ENCODE results near the gene PDE1C. TPM values are rescaled to one million over a fixed set of nuclear protein-coding genes. Genes with fewer than 3 reads are reported as not detected.

Gene PDE1C
- total and polyA plus RNA-seq, 2 experiments from 2014 or later, result 23.5 to 33.8 TPM

GRCh38 chr7:32005577-32005976, 64.6 kb downstream of the PDE1C start:
- no peaks in the 10 kb centered on the region for H3K9me3 ChIP-seq (ENCODE audit: low read depth)
- H3K4me2 ChIP-seq (ENCODE audit: unreplicated experiment), result no peak overlapping the region
- H3K4me1 ChIP-seq (ENCODE audit: insufficient read depth), result peaks cover 5% of the 10 kb centered on the region
- no peaks in the 10 kb centered on the region for H4K20me1 ChIP-seq (ENCODE audit: insufficient read depth)
- H3K9ac ChIP-seq, result no peak overlapping the region
- DNase-seq, result no peak
- no peak overlapping the region for H2AFZ ChIP-seq
- TF ChIP-seq EZH2phosphoT487 (IDR thresholded peaks at IDR 0.05; ENCODE audit: insufficient read depth, low read depth), result no peak
- TF ChIP-seq EZH2 (IDR thresholded peaks at IDR 0.05; ENCODE audit: insufficient read depth, poor library complexity, severe bottlenecking), result no peak
- H3F3A ChIP-seq (ENCODE audit: insufficient read depth), result no peaks in the 10 kb centered on the region
- H3K36me3 ChIP-seq (ENCODE audit: low read depth), result no peaks in the 10 kb centered on the region
- 49 to 51% methylated on average over 2 of the region's 2 CpGs for WGBS, 2 experiments (ENCODE audit: low coverage in 1 of 2, low lambda C conversion rate in 2 of 2, missing lambda C conversion rate in 2 of 2)
- H3K79me2 ChIP-seq (ENCODE audit: insufficient read depth), result peaks cover 12% of the 10 kb centered on the region; the same call in 1 of the 2 replicates
- no peak overlapping the region for H3K4me3 ChIP-seq
- no peaks in the 10 kb centered on the region for H3K27me3 ChIP-seq (replicated peaks; ENCODE audit: insufficient read depth)
- no peak overlapping the region for H3K27ac ChIP-seq
- no peaks in the 10 kb centered on the region for H3K9me2 ChIP-seq (ENCODE audit: insufficient read depth)
- in situ Hi-C loops (cut with MboI), result no loop called here

- WGBS, 2 experiments (ENCODE audit: low coverage in 1 of 2, low lambda C conversion rate in 2 of 2, missing lambda C conversion rate in 2 of 2), result 29 to 38% methylated on average over 4 of the region's 4 CpGs
- H3F3A ChIP-seq (ENCODE audit: insufficient read depth), result no peaks in the 10 kb centered on the region
- in situ Hi-C loops (cut with MboI), result no loop called here
Observed at GRCh38 chr7:32001948-32002347, 68.3 kb downstream of the PDE1C start.

GRCh38 chr7:31997423-31997822, 72.8 kb downstream of the PDE1C start:
- Histone ChIP-seq H2AFZ (no peak overlapping the region), H3K4me2 (ENCODE audit: unreplicated experiment) (no peak overlapping the region), H3K36me3 (ENCODE audit: low read depth) (no peaks in the 10 kb centered on the region), H3F3A (ENCODE audit: insufficient read depth) (no peaks in the 10 kb centered on the region), H3K27me3 (replicated peaks; ENCODE audit: insufficient read depth) (no peaks in the 10 kb centered on the region), H3K9me3 (ENCODE audit: low read depth) (no peaks in the 10 kb centered on the region), H3K4me1 (ENCODE audit: insufficient read depth) (no peaks in the 10 kb centered on the region; the same call in 1 of the 2 replicates), H3K9me2 (ENCODE audit: insufficient read depth) (no peaks in the 10 kb centered on the region), H3K4me3 (no peak overlapping the region), H3K79me2 (ENCODE audit: insufficient read depth) (peaks cover 23% of the 10 kb centered on the region; the same call in 1 of the 2 replicates), H3K9ac (no peak overlapping the region), H4K20me1 (ENCODE audit: insufficient read depth) (no peaks in the 10 kb centered on the region; the same call in 1 of the 2 replicates), H3K27ac (no peak overlapping the region)
- WGBS, 2 experiments (ENCODE audit: low coverage in 1 of 2, low lambda C conversion rate in 2 of 2, missing lambda C conversion rate in 2 of 2), result 24 to 29% methylated on average over 2 of the region's 2 CpGs
- in situ Hi-C loops (cut with MboI), result no loop called here
- DNase-seq, result no peak
- TF ChIP-seq EZH2phosphoT487 (IDR thresholded peaks at IDR 0.05; ENCODE audit: insufficient read depth, low read depth), result no peak
- TF ChIP-seq EZH2 (IDR thresholded peaks at IDR 0.05; ENCODE audit: insufficient read depth, poor library complexity, severe bottlenecking), result no peak

More at GRCh38 chr7:32001948-32002347, 68.3 kb downstream of the PDE1C start:
- Histone ChIP-seq H3K4me2 (ENCODE audit: unreplicated experiment) (no peak overlapping the region), H3K79me2 (ENCODE audit: insufficient read depth) (peaks cover 6% of the 10 kb centered on the region; the same call in 1 of the 2 replicates), H3K4me3 (no peak overlapping the region), H2AFZ (no peak overlapping the region), H3K4me1 (ENCODE audit: insufficient read depth) (peaks cover 5% of the 10 kb centered on the region), H3K36me3 (ENCODE audit: low read depth) (no peaks in the 10 kb centered on the region), H3K9me3 (ENCODE audit: low read depth) (no peaks in the 10 kb centered on the region), H3K27ac (no peak overlapping the region), H4K20me1 (ENCODE audit: insufficient read depth) (no peaks in the 10 kb centered on the region; the same call in 1 of the 2 replicates), H3K9me2 (ENCODE audit: insufficient read depth) (no peaks in the 10 kb centered on the region), H3K27me3 (replicated peaks; ENCODE audit: insufficient read depth) (no peaks in the 10 kb centered on the region), H3K9ac (no peak overlapping the region)
- DNase-seq, result no peak
- TF ChIP-seq EZH2 (IDR thresholded peaks at IDR 0.05; ENCODE audit: insufficient read depth, poor library complexity, severe bottlenecking) (no peak), EZH2phosphoT487 (IDR thresholded peaks at IDR 0.05; ENCODE audit: insufficient read depth, low read depth) (no peak)

GRCh38 chr7:31995134-31995533, 75.1 kb downstream of the PDE1C start:
- Histone ChIP-seq H3K27me3 (replicated peaks; ENCODE audit: insufficient read depth) (no peaks in the 10 kb centered on the region), H3K9ac (no peak overlapping the region), H4K20me1 (ENCODE audit: insufficient read depth) (no peaks in the 10 kb centered on the region; the same call in 1 of the 2 replicates), H2AFZ (no peak overlapping the region), H3K9me3 (ENCODE audit: low read depth) (no peaks in the 10 kb centered on the region), H3K27ac (no peak overlapping the region), H3K4me3 (no peak overlapping the region), H3K4me2 (ENCODE audit: unreplicated experiment) (no peak overlapping the region), H3K9me2 (ENCODE audit: insufficient read depth) (no peaks in the 10 kb centered on the region), H3K36me3 (ENCODE audit: low read depth) (no peaks in the 10 kb centered on the region), H3F3A (ENCODE audit: insufficient read depth) (no peaks in the 10 kb centered on the region), H3K79me2 (ENCODE audit: insufficient read depth) (peaks cover 29% of the 10 kb centered on the region; the same call in 1 of the 2 replicates), H3K4me1 (ENCODE audit: insufficient read depth) (peaks cover 6% of the 10 kb centered on the region)
- 48 to 51% methylated on average over 2 of the region's 2 CpGs for WGBS, 2 experiments (ENCODE audit: low coverage in 1 of 2, low lambda C conversion rate in 2 of 2, missing lambda C conversion rate in 2 of 2)
- no peak for DNase-seq
- in situ Hi-C loops (cut with MboI), result no loop called here
- TF ChIP-seq EZH2 (IDR thresholded peaks at IDR 0.05; ENCODE audit: insufficient read depth, poor library complexity, severe bottlenecking) (no peak), EZH2phosphoT487 (IDR thresholded peaks at IDR 0.05; ENCODE audit: insufficient read depth, low read depth) (no peak)

All from GM23248 (cell line).